Subcutaneous abdominal adipose tissue (tissue), 5 donors: Measurements from ENCODE around the gene CSRNP3.

ENCODE experiments used
- H3K27ac ChIP-seq: one replicate; pipeline ENCODE4 v1.7.0; 2013; ENCODE audit warnings: low read depth, mild to moderate bottlenecking, inconsistent platforms, low read length, moderate library complexity
- H3K27me3 ChIP-seq, 5 donors: one replicate each; pipeline ENCODE4 v1.7.0; 2013; ENCODE audit warnings: low read length in 5 of 5, inconsistent platforms in 1 of 5; ENCODE audit not compliant: control insufficient read depth in 5 of 5, insufficient read depth in 4 of 5
- H3K36me3 ChIP-seq, 5 donors: one replicate each; pipeline ENCODE4 v1.7.0; 2013; ENCODE audit warnings: low read length in 5 of 5; ENCODE audit not compliant: control insufficient read depth in 5 of 5, insufficient read depth in 5 of 5
- H3K4me1 ChIP-seq, 5 donors: one replicate each; pipeline ENCODE4 v1.7.0; 2013; ENCODE audit warnings: low read length in 5 of 5, mild to moderate bottlenecking in 3 of 5, moderate library complexity in 1 of 5; ENCODE audit not compliant: control insufficient read depth in 5 of 5, insufficient read depth in 5 of 5
- H3K4me3 ChIP-seq, 5 donors: one replicate each; pipeline ENCODE4 v1.7.0; 2013; ENCODE audit warnings: low read length in 5 of 5, low read depth in 1 of 5
- H3K9ac ChIP-seq, 5 donors: one replicate each; pipeline ENCODE4 v1.7.0; 2013; ENCODE audit warnings: low read length in 5 of 5, mild to moderate bottlenecking in 4 of 5, moderate library complexity in 3 of 5
- H3K9me3 ChIP-seq, 5 donors: one replicate each; pipeline ENCODE4 v1.7.0; 2013; ENCODE audit warnings: low read length in 5 of 5; ENCODE audit not compliant: control insufficient read depth in 5 of 5
- donor health status: healthy.
- donor health status: healthy.
- donor health status: healthy.
- donor health status: healthy.
- donor health status: healthy.

CSRNP3 gene

GRCh38 chr2:165594231-165594934, 124.9 kb downstream of the CSRNP3 start:
- H3K36me3 ChIP-seq, result no peaks in the 10 kb centered on the region
- no peaks in the 10 kb centered on the region for H3K27me3 ChIP-seq

DNA sequence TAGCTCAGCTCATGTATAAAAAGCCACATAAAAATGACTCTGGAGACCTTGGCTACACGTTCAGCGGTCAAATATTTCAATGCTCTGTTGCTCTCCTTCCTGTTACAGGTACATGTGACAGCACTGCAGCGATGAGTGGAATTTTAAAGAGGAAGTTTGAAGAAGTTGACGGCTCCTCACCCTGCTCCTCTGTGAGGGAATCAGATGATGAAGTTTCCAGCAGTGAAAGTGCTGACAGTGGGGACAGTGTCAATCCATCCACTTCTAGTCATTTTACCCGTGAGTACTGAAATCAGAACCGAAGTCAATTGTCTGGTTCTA, 125.4 kb downstream of the CSRNP3 start:
- Histone ChIP-seq H3K27ac (no peak overlapping the region), H3K36me3 (no peaks in the 10 kb centered on the region), H3K9ac (no peak overlapping the region), H3K4me1 (no peaks in the 10 kb centered on the region), H3K27me3 (no peaks in the 10 kb centered on the region), H3K9me3 (no peaks in the 10 kb centered on the region), H3K4me3 (no peak overlapping the region)

More at GRCh38 chr2:165594231-165594934, 124.9 kb downstream of the CSRNP3 start:
- Histone ChIP-seq H3K27ac (no peak overlapping the region), H3K4me1 (no peaks in the 10 kb centered on the region), H3K9me3 (no peaks in the 10 kb centered on the region), H3K4me3 (no peak overlapping the region), H3K9ac (no peak overlapping the region)

DNA sequence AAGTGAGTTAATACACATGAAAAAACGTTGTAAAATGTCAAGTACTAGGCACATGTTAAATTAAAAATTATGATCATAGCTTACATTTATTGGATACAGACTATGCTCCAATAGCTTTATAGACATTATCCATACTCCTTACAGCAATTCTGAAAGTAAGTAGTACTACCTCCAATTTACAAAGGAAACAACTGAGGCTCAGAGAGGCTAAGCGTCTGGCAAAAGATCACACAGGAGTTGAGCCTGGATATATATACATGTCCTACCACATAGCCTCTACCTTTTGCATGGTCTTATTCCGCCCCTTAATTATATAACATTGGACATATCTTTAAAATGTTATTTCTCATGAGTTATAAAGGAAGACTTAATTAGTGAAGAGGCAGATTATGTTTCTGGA, 127.3 kb downstream of the CSRNP3 start:
- Histone ChIP-seq H3K27ac (no peak overlapping the region), H3K9me3 (no peaks in the 10 kb centered on the region), H3K4me1 (no peaks in the 10 kb centered on the region), H3K9ac (no peak overlapping the region), H3K27me3 (no peaks in the 10 kb centered on the region), H3K36me3 (no peaks in the 10 kb centered on the region), H3K4me3 (no peak overlapping the region)

GRCh38 chr2:165601065-165601830, 131.8 kb downstream of the CSRNP3 start:
- no peaks in the 10 kb centered on the region for H3K9me3 ChIP-seq
- H3K9ac ChIP-seq, result no peak overlapping the region
- H3K27me3 ChIP-seq, result no peaks in the 10 kb centered on the region
- H3K4me3 ChIP-seq, result no peak overlapping the region
- no peak overlapping the region for H3K27ac ChIP-seq
- H3K36me3 ChIP-seq, result no peaks in the 10 kb centered on the region
- no peaks in the 10 kb centered on the region for H3K4me1 ChIP-seq

- Histone ChIP-seq H3K36me3 (no peaks in the 10 kb centered on the region), H3K9me3 (no peaks in the 10 kb centered on the region), H3K4me3 (no peak overlapping the region), H3K27ac (no peak overlapping the region), H3K4me1 (no peaks in the 10 kb centered on the region), H3K27me3 (no peaks in the 10 kb centered on the region), H3K9ac (no peak overlapping the region)
Measured at GRCh38 chr2:165601928-165602521, 132.5 kb downstream of the CSRNP3 start.

DNA sequence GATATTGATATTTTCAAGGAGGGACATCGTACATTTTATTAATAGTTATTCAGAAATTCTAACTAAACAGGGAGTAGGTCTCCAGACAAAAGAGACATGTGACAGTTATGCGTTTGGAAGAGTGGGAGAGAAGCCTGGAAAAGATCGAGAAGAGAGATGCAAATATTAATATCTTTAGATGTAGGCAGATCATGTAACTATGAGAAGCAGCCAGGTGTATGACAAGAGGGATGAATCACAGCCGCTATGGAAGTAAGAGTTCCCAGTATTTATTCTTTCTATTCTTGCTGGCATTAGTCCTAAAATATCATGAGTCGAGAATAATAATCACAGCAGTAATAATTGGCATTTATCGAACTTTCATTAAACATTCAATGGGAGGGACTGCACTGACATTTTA, 140.2 kb downstream of the CSRNP3 start:
- H3K27me3 ChIP-seq, result no peaks in the 10 kb centered on the region
- no peaks in the 10 kb centered on the region for H3K36me3 ChIP-seq

GRCh38 chr2:165610591-165611029, 141.1 kb downstream of the CSRNP3 start:
- H3K9me3 ChIP-seq, result no peaks in the 10 kb centered on the region
- no peak overlapping the region for H3K27ac ChIP-seq
- H3K4me3 ChIP-seq, result no peak overlapping the region
- H3K4me1 ChIP-seq, result peaks cover 0 to 3% (median 0%) of the 10 kb centered on the region in 5 donors
- H3K9ac ChIP-seq, result no peak overlapping the region
- no peaks in the 10 kb centered on the region for H3K27me3 ChIP-seq
- no peaks in the 10 kb centered on the region for H3K36me3 ChIP-seq

More for the DNA sequence above, 140.2 kb downstream of the CSRNP3 start:
- Histone ChIP-seq H3K9ac (no peak overlapping the region), H3K4me1 (peaks cover 0 to 3% (median 0%) of the 10 kb centered on the region in 5 donors), H3K4me3 (no peak overlapping the region), H3K9me3 (no peaks in the 10 kb centered on the region), H3K27ac (no peak overlapping the region)

DNA sequence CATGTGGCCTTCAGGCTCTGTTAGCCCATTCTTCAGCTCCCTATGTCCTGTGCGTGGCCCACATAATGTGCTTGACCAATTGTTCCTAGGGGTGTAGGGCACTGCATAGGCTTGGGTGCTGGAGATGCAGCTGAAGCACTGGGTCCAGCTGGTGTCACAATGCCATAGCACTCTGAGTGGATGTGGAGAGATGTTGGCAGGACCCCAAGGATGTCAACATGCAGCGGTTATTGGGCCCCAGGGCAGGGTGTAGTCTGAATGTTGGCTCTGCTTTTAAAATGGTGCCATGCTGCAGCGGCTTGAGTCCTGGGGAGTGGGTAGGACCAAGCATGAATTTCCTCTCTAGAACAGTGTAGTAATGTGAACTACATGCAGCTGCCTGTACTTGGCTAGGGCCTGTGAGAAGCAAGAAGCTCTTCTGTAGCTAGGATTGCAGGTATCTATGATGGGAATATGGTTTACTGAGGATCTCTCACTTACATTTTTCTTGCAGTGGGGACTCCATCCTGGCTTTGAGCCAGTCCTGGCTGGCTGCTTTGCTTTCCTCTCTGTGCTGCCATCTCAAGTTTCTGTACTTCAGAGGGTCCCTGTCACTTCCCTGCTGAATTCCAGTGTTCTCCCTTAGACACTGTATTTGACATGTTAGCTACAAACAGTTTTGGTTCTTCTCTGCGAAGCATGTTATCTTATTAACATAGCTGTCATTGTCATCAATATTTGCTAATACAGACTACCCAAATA, 148.4 kb downstream of the CSRNP3 start:
- Histone ChIP-seq H3K9ac (no peak overlapping the region), H3K27ac (no peak overlapping the region), H3K36me3 (no peaks in the 10 kb centered on the region), H3K4me1 (peaks cover 0 to 4% (median 0%) of the 10 kb centered on the region in 5 donors), H3K4me3 (no peak overlapping the region), H3K27me3 (no peaks in the 10 kb centered on the region), H3K9me3 (peaks cover 0 to 5% (median 3%) of the 10 kb centered on the region in 5 donors)

GRCh38 chr2:165618806-165619205, 149.3 kb downstream of the CSRNP3 start:
- Histone ChIP-seq H3K27me3 (no peaks in the 10 kb centered on the region), H3K27ac (no peak overlapping the region), H3K36me3 (no peaks in the 10 kb centered on the region), H3K9ac (no peak overlapping the region), H3K4me1 (peaks cover 0 to 4% (median 0%) of the 10 kb centered on the region in 5 donors), H3K9me3 (peaks cover 0 to 5% (median 3%) of the 10 kb centered on the region in 5 donors), H3K4me3 (no peak overlapping the region)
